K562 (cell line): Measurements from ENCODE around the gene HPS4.

ENCODE experiments used
- C11orf30 ChIP-seq: fragments of 450-650 bp; IDR thresholded peaks from 2 replicates; pipeline ENCODE4 v1.6.1; 2016; ENCODE audit warnings: low read depth, mild to moderate bottlenecking
- DMBX1 ChIP-seq: fragments of 250-450 bp; sonication (Bioruptor Pico); IDR thresholded peaks from 2 replicates; pipeline ENCODE4 v1.8.0; 2022; ENCODE audit warnings: inconsistent platforms, mild to moderate bottlenecking, moderate library complexity, borderline replicate concordance
- HNRNPL ChIP-seq: fragments of 200-400 bp; formaldehyde crosslinking; IDR thresholded peaks from 2 replicates; pipeline ENCODE4 v1.6.1; 2017; ENCODE audit warnings: low read depth, mild to moderate bottlenecking, low read length
- KLF16 ChIP-seq: IDR thresholded peaks from 2 replicates; pipeline ENCODE4 v1.6.1; 2016; ENCODE audit warnings: antibody characterized with exemption
- POLR2AphosphoS5 ChIP-seq: IDR thresholded peaks from 2 replicates; pipeline ENCODE4 v1.6.1; 2011; ENCODE audit warnings: mild to moderate bottlenecking, low read depth, low read length, moderate library complexity; ENCODE audit not compliant: control insufficient read depth, insufficient read depth
- SMARCA4 ChIP-seq: fragments of 450-650 bp; IDR thresholded peaks from 2 replicates; pipeline ENCODE4 v1.6.1; 2016
- SNIP1 ChIP-seq: fragments of 450-650 bp; IDR thresholded peaks from 2 replicates; pipeline ENCODE4 v1.7.1; 2017; ENCODE audit warnings: low read depth, mild to moderate bottlenecking
- U2AF1 ChIP-seq: fragments of 200-400 bp; formaldehyde crosslinking; optimal IDR thresholded peaks from 2 replicates; pipeline ENCODE3; 2017; ENCODE audit warnings: mild to moderate bottlenecking, low read depth, low read length, moderate library complexity
- XRCC3 ChIP-seq: fragments of 450-650 bp; IDR thresholded peaks from 2 replicates; pipeline ENCODE4 v1.6.1; 2017; ENCODE audit warnings: mild to moderate bottlenecking, moderate library complexity
- ZNF197 ChIP-seq: fragments of 200-800 bp; sonication (Bioruptor generic); IDR thresholded peaks from 2 replicates; pipeline ENCODE4 v1.6.1; 2016; ENCODE audit warnings: low read depth, missing genetic modification characterization, missing compliant biosample characterization
- ZNF668 ChIP-seq: fragments of 250-450 bp; sonication (Bioruptor Pico); IDR thresholded peaks from 2 replicates; pipeline ENCODE4 v1.8.0; 2022; ENCODE audit warnings: mild to moderate bottlenecking, inconsistent platforms
- TF ChIP-seq, protein P1 (sequence below): sonication (generic); formaldehyde crosslinking; IDR thresholded peaks from 2 replicates; pipeline ENCODE4 v1.9.0; 2022; ENCODE audit warnings: mild to moderate bottlenecking, missing genetic modification reagents
- TF ChIP-seq, protein P2 (sequence below): sonication (generic); formaldehyde crosslinking; IDR thresholded peaks from 2 replicates; pipeline ENCODE4 v1.8.0; 2022; ENCODE audit warnings: missing genetic modification reagents, mild to moderate bottlenecking, moderate library complexity, borderline replicate concordance
- TF ChIP-seq, protein P3 (sequence below): sonication (generic); formaldehyde crosslinking; IDR thresholded peaks from 2 replicates; pipeline ENCODE4 v1.8.1; 2022; ENCODE audit warnings: missing genetic modification reagents

DNA sequence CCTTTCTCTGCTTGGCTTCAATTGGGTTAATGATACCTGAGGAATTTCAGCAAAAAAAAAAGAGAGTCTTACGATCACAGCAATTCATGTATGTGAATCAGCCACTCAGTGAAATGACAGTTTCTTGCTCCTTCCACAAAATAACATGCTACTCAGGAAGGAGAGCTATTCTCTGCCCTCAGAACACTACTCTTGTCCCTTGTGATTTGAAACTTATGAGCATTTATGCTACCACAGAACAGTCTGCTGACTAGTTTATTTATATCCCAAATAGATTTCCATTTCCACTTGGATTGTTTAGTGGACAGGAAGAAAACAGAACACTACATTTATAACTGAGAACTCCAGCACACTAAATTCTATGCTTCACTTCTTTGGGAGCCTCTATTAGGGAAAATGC lies 20.2 kb upstream of the HPS4 start:
- TF ChIP-seq DMBX1 (CRISPR knock-in tag) (no peak), HNRNPL (no peak), ZNF668 (CRISPR knock-in tag) (no peak), C11orf30 (no peak), KLF16 (no peak), SMARCA4 (no peak), ZNF197 (no peak), U2AF1 (no peak), POLR2AphosphoS5 (no peak), SNIP1 (no peak), XRCC3 (no peak)
- TF ChIP-seq, protein P1, sequence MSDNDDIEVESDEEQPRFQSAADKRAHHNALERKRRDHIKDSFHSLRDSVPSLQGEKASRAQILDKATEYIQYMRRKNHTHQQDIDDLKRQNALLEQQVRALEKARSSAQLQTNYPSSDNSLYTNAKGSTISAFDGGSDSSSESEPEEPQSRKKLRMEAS (CRISPR knock-in tag): no peak
- TF ChIP-seq, protein P2, sequence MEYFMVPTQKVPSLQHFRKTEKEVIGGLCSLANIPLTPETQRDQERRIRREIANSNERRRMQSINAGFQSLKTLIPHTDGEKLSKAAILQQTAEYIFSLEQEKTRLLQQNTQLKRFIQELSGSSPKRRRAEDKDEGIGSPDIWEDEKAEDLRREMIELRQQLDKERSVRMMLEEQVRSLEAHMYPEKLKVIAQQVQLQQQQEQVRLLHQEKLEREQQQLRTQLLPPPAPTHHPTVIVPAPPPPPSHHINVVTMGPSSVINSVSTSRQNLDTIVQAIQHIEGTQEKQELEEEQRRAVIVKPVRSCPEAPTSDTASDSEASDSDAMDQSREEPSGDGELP (CRISPR knock-in tag): no peak
- TF ChIP-seq, protein P3, sequence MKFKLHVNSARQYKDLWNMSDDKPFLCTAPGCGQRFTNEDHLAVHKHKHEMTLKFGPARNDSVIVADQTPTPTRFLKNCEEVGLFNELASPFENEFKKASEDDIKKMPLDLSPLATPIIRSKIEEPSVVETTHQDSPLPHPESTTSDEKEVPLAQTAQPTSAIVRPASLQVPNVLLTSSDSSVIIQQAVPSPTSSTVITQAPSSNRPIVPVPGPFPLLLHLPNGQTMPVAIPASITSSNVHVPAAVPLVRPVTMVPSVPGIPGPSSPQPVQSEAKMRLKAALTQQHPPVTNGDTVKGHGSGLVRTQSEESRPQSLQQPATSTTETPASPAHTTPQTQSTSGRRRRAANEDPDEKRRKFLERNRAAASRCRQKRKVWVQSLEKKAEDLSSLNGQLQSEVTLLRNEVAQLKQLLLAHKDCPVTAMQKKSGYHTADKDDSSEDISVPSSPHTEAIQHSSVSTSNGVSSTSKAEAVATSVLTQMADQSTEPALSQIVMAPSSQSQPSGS (CRISPR knock-in tag): no peak
